HepG2 (cell line): ENCODE results near the gene SRD5A1. TPM values are rescaled to one million over a fixed set of nuclear protein-coding genes. Genes with fewer than 3 reads are reported as not detected.

Experiments
- ATAC-seq: fragments of 200-7000 bp; cut with Tn5 transposase; 3 replicates; pipeline ENCODE4 v1.9.1; 2020; ENCODE audit warnings: mild to moderate bottlenecking, moderate library complexity
- BruUV-seq: library from RNA; stranded (reverse); fragments of 400-500 nt; replicated peaks from 2 replicates; lab custom pipeline; 2021; lab: Mats Ljungman, UMichigan
- CTCF ChIA-PET: fragments of 300-600 bp; formaldehyde crosslinking; extraction: SDS; loops from one replicate; lab custom pipeline; 2021; ENCODE audit warnings: low total read pairs, inconsistent platforms, low intra/inter-chr PET ratio; lab: Yijun Ruan, JAX
- POLR2A ChIA-PET: fragments of 350-600 bp; sonication (Branson Sonifier 250); formaldehyde crosslinking; loops from one replicate; lab custom pipeline; 2020; ENCODE audit warnings: antibody characterized with exemption, inconsistent platforms; lab: Yijun Ruan, JAX
- DNase-seq: peaks from one replicate; pipeline ENCODE4 v3.0.0-alpha.2; 2015; ENCODE audit warnings: low spot score
- FAIRE-seq: peaks from 3 replicates; lab custom pipeline; 2011; peaks lifted over from hg19 to GRCh38; lab: Jason Lieb, UNC
- H2AFZ ChIP-seq: one replicate; pipeline ENCODE4 v1.6.1; 2011; ENCODE audit warnings: low read length, inconsistent platforms
- H3K27ac ChIP-seq: fragments of 300-600 bp; 3 replicates; pipeline ENCODE4 v1.8.0; 2011; ENCODE audit warnings: mixed run types, mild to moderate bottlenecking, mixed read lengths, low read length, inconsistent platforms; ENCODE audit not compliant: insufficient read depth; ENCODE audit errors: extremely low read length
- H3K27me3 ChIP-seq, 2 experiments: fragments of 200-600 bp in 1 of 2; 2 replicates in 1 of 2; 3 replicates in 1 of 2; pipeline versions ENCODE4 v1.6.0 to v1.8.0; 2011; ENCODE audit warnings: low read length in 2 of 2, mild to moderate bottlenecking in 2 of 2, moderate library complexity in 2 of 2, inconsistent platforms in 1 of 2; ENCODE audit not compliant: insufficient read depth in 2 of 2, control insufficient read depth in 1 of 2
- H3K36me3 ChIP-seq, 2 experiments: fragments of 200-600 bp in 1 of 2; replicated peaks in 1 of 2; 2 replicates in 1 of 2; 3 replicates in 1 of 2; pipeline versions ENCODE4 v1.5.1 to v1.8.0; 2011; ENCODE audit warnings: low read length in 2 of 2, inconsistent platforms in 1 of 2; ENCODE audit not compliant: insufficient read depth in 2 of 2, control insufficient read depth in 1 of 2
- H3K4me1 ChIP-seq: 2 replicates; pipeline ENCODE4 v1.5.1; 2012; ENCODE audit warnings: low read length, inconsistent platforms; ENCODE audit not compliant: insufficient read depth
- H3K4me2 ChIP-seq: 2 replicates; pipeline ENCODE4 v1.6.0; 2011; ENCODE audit warnings: low read depth, low read length, inconsistent platforms
- H3K4me3 ChIP-seq, 3 experiments: fragments of 200-600 bp in 1 of 3; sonication (generic), shearing (Covaris generic) in 1 of 3; replicated peaks in 1 of 3; 2 replicates each; pipeline ENCODE4 v1.5.1; 2011 to 2016; ENCODE audit warnings: low read length in 3 of 3, inconsistent platforms in 2 of 3, low read depth in 2 of 3, mild to moderate bottlenecking in 2 of 3, control low read depth in 1 of 3, mixed read lengths in 1 of 3; ENCODE audit not compliant: insufficient read depth in 1 of 3
- H3K79me2 ChIP-seq: one replicate; pipeline ENCODE4 v1.6.1; 2011; ENCODE audit warnings: low read length, inconsistent platforms; ENCODE audit not compliant: insufficient read depth
- H3K9ac ChIP-seq: 2 replicates; pipeline ENCODE4 v1.6.0; 2011; ENCODE audit warnings: mild to moderate bottlenecking, low read depth, low read length, inconsistent platforms; ENCODE audit not compliant: insufficient read depth
- H3K9me3 ChIP-seq: 2 replicates; pipeline ENCODE4 v1.5.1; 2012; ENCODE audit warnings: mild to moderate bottlenecking, low read length
- H4K20me1 ChIP-seq: 2 replicates; pipeline ENCODE4 v1.6.0; 2011; ENCODE audit warnings: inconsistent platforms, mild to moderate bottlenecking, low read length, moderate library complexity; ENCODE audit not compliant: insufficient read depth
- ATF7-NPFF ChIP-seq: sonication (generic); formaldehyde crosslinking; IDR thresholded peaks from 2 replicates; pipeline ENCODE4 v1.8.1; 2023; ENCODE audit warnings: mild to moderate bottlenecking, low read depth, missing genetic modification reagents, moderate library complexity
- CENPX ChIP-seq: sonication (generic); formaldehyde crosslinking; IDR thresholded peaks from 2 replicates; pipeline ENCODE4 v1.9.0; 2021; ENCODE audit warnings: mild to moderate bottlenecking, missing genetic modification reagents, moderate library complexity
- CHD2 ChIP-seq: IDR thresholded peaks from 2 replicates; pipeline ENCODE4 v1.6.1; 2011; ENCODE audit warnings: low read depth, low read length, improper control_type of control experiment
- DR1 ChIP-seq: sonication (generic); formaldehyde crosslinking; IDR thresholded peaks from 2 replicates; pipeline ENCODE4 v1.8.0; 2021; ENCODE audit warnings: mild to moderate bottlenecking, missing genetic modification reagents, inconsistent platforms
- EED ChIP-seq: sonication (generic); formaldehyde crosslinking; IDR thresholded peaks from 2 replicates; pipeline ENCODE4 v1.5.0; 2020; ENCODE audit warnings: mild to moderate bottlenecking, missing genetic modification reagents
- FOXP4 ChIP-seq: sonication (generic); formaldehyde crosslinking; IDR thresholded peaks from 2 replicates; pipeline ENCODE4 v1.4.0; 2020; ENCODE audit warnings: missing genetic modification reagents
- MAFK ChIP-seq, 2 experiments: IDR thresholded peaks in 1 of 2; conservative IDR thresholded peaks in 1 of 2; 2 replicates each; pipeline ENCODE4 v1.6.1; 2011; ENCODE audit warnings: improper control_type of control experiment in 2 of 2, low read length in 2 of 2
- MBNL3 ChIP-seq: fragments of 250-450 bp; sonication (Bioruptor Pico); conservative IDR thresholded peaks from 2 replicates; pipeline ENCODE4 v1.8.0; 2022; ENCODE audit warnings: mild to moderate bottlenecking, inconsistent platforms
- MEIS2 ChIP-seq: sonication (generic); formaldehyde crosslinking; IDR thresholded peaks from 2 replicates; pipeline ENCODE4 v1.9.0; 2021; ENCODE audit warnings: mild to moderate bottlenecking, missing genetic modification reagents
- PLRG1 ChIP-seq: fragments of 450-650 bp; conservative IDR thresholded peaks from 2 replicates; pipeline ENCODE4 v1.6.1; 2016
- REXO4 ChIP-seq: sonication (generic); formaldehyde crosslinking; IDR thresholded peaks from 2 replicates; pipeline ENCODE4 v1.8.0; 2022; ENCODE audit warnings: missing genetic modification reagents, mild to moderate bottlenecking, borderline replicate concordance
- SALL1 ChIP-seq: sonication (generic); formaldehyde crosslinking; IDR thresholded peaks from 2 replicates; pipeline ENCODE4 v1.8.0; 2022; ENCODE audit warnings: mild to moderate bottlenecking, missing genetic modification reagents
- SATB2 ChIP-seq: sonication (generic); formaldehyde crosslinking; IDR thresholded peaks from 2 replicates; pipeline ENCODE4 v1.5.0; 2020; ENCODE audit warnings: missing genetic modification reagents
- SIX4 ChIP-seq: sonication (generic); formaldehyde crosslinking; IDR thresholded peaks from 2 replicates; pipeline ENCODE4 v1.4.0; 2020; ENCODE audit warnings: missing genetic modification reagents
- STAG1 ChIP-seq: sonication (generic); formaldehyde crosslinking; IDR thresholded peaks from 2 replicates; pipeline ENCODE4 v1.4.0; 2020; ENCODE audit warnings: missing genetic modification reagents
- TBX2 ChIP-seq: sonication (generic); formaldehyde crosslinking; IDR thresholded peaks from 2 replicates; pipeline ENCODE4 v1.5.0; 2020; ENCODE audit warnings: missing genetic modification reagents, mild to moderate bottlenecking, borderline replicate concordance
- ZNF205 ChIP-seq: IDR thresholded peaks from 2 replicates; pipeline ENCODE4 v1.6.1; 2018; ENCODE audit warnings: missing biosample characterization, missing genetic modification reagents
- ZNF749 ChIP-seq: sonication (generic); formaldehyde crosslinking; IDR thresholded peaks from 2 replicates; pipeline ENCODE4 v1.8.0; 2022; ENCODE audit warnings: mild to moderate bottlenecking, missing genetic modification reagents, moderate library complexity, borderline replicate concordance
- WGBS: methylation state at CpG from one replicate; pipeline ENCODE4 v1.1.6; 2017; ENCODE audit warnings: low lambda C conversion rate; 5-methylcytosine and 5-hydroxymethylcytosine counted together
- in situ Hi-C: cut with HindIII; loops from 2 replicates; pipeline ENCODE4 v1.10.0; 2017; ENCODE audit warnings: low pct_unique_long_range_greater_than_20kb; ENCODE audit not compliant: extremely low pct_ligation_motif_present
- intact Hi-C: fragments of 100-400 bp; cut with micrococcal nuclease; formaldehyde crosslinking; loops from one replicate; pipeline ENCODE4 v1.10.0; 2022; ENCODE audit not compliant: unreplicated experiment
- polyA plus RNA-seq, 8 experiments: library from polyadenylated mRNA; depleted of rRNA in 3 of 8; stranded (reverse) in 7 of 8; unstranded in 1 of 8; fragments of >200 nt; fragmentation: Illumina TruSeq in 4 of 8; extraction: Trizol in 4 of 8; gene quantifications; 2 replicates each; pipeline versions ENCODE4 v1.2.1 to v1.2.3, GENCODE V29; 2011 to 2016; ENCODE audit warnings: low read depth in 4 of 8, missing spikeins in 1 of 8, mixed read lengths in 1 of 8; ENCODE audit not compliant: insufficient read depth in 1 of 8
- total RNA-seq, 5 experiments: library from RNA; depleted of rRNA; stranded (reverse); fragments of >200 nt; fragmentation: Illumina TruSeq; extraction: Trizol; gene quantifications; 2 replicates each; pipeline ENCODE4 v1.2.3, GENCODE V29; 2016; ENCODE audit warnings: low read depth in 1 of 5
- TF ChIP-seq, protein P1 (sequence below): sonication (generic); formaldehyde crosslinking; IDR thresholded peaks from 2 replicates; pipeline ENCODE4 v1.4.0; 2020; ENCODE audit warnings: mild to moderate bottlenecking, missing genetic modification reagents

The SRD5A1 gene
- total and polyA plus RNA-seq, 2 of the 13 experiments (the other 11 are each of a cell fraction or from before 2014, with no cell fraction given), result 6.1 to 9.9 TPM

DNA sequence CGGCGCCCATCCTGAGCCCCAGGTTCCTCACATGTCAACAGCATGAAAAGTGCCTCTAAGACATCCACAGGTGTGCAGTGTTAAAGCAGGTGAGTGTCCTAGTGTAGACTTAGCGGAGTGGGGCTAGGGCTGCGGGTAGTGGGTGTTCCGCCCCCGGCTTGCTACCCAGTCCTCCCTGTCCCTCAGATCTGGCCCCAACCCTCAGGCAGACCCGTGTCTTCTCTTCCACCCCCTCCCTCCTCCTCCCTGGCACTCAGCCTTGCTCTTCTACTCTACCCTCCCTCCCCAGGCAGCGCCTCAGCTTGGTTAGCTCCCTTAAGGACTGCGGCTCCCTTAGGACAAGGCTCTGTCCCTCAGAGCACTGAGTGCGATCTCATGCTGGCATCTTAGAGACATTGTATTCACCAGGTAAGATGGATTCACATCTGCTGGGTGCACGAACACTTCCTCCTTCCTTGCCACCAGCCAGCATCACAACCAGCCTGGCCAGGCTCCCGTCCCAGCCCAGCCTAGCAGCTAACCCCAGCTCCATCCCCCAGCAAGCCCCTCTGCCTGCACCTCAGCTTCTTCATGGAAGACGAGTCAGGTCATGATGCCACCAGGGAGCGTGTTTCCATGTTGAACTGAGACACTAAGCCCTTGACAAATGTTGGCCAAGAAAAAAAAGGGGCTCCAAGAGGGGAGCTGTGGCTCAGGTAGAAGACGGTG, 47.1 kb upstream of the SRD5A1 start:
- Histone ChIP-seq H3K4me1 (no peaks in the 10 kb centered on the region), H3K27ac (no peak overlapping the region), H3K4me3 (no peak overlapping the region), H3K9ac (no peak overlapping the region), H2AFZ (no peak overlapping the region), H3K79me2 (no peaks in the 10 kb centered on the region), H4K20me1 (no peaks in the 10 kb centered on the region), H3K9me3 (no peaks in the 10 kb centered on the region), H3K36me3 (no peaks in the 10 kb centered on the region), H3K4me2 (no peak overlapping the region), H3K27me3 (peaks cover 2 to 4% of the 10 kb centered on the region in 2 experiments; a peak in 4 of 5 replicates)
- ChIA-PET POLR2A (no interaction called here), CTCF (no interaction called here)
- BruUV-seq, result no TSS peak
- in situ Hi-C loops (no loop called here), intact Hi-C loops (no loop called here)
- TF ChIP-seq DR1 (CRISPR knock-in tag) (no peak), MAFK (conservative IDR thresholded peaks at IDR 0.05 in 1 of 2, IDR thresholded peaks at IDR 0.05 in 1 of 2; ENCODE audit: low read length in 2 of 2) (no peak), SALL1 (no peak), ZNF205 (CRISPR knock-in tag) (no peak), SIX4 (CRISPR knock-in tag) (no peak), TBX2 (CRISPR knock-in tag) (no peak), CENPX (CRISPR knock-in tag) (no peak), SATB2 (no peak), PLRG1 (no peak), EED (CRISPR knock-in tag) (no peak)
- DNase-seq (no peak), ATAC-seq (no peak; the same call in 2 of the 3 replicates), FAIRE-seq (no peak)
- 51% methylated on average over 11 of the region's 15 CpGs for WGBS

DNA sequence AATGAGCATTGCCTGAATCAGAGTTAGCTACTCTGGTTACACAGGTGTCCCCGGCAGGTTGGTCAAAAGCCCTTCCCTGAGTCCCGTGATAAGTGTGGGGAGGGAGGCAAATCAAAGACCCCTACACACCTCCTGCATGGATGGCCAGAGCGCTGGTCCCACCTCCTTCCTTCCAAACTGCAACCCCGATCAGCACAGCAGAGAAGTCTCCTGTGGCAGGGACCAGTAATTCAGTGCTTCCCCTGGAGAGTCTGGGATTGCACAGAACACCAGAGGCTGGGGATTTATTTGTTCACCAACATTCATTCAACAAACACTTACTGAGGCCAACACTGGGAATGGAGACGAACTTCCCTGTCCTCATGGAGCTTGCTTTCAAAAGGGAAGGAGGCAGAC, 46.6 kb upstream of the SRD5A1 start:
- no peak overlapping the region for H3K4me2 ChIP-seq
- H4K20me1 ChIP-seq, result no peaks in the 10 kb centered on the region
- H3K27ac ChIP-seq, result no peak overlapping the region
- FAIRE-seq (no peak), ATAC-seq (no peak), DNase-seq (no peak)
- CTCF ChIA-PET, result no interaction called here
- peaks cover 1 to 2% of the 10 kb centered on the region in 2 experiments; a peak in 4 of 5 replicates for H3K27me3 ChIP-seq
- H3K4me1 ChIP-seq, result no peaks in the 10 kb centered on the region
- BruUV-seq, result no TSS peak
- POLR2A ChIA-PET, result no interaction called here
- H3K36me3 ChIP-seq, result no peaks in the 10 kb centered on the region
- no peaks in the 10 kb centered on the region for H3K9me3 ChIP-seq
- H2AFZ ChIP-seq, result no peak overlapping the region
- no peaks in the 10 kb centered on the region for H3K79me2 ChIP-seq
- H3K4me3 ChIP-seq, result no peak overlapping the region
- WGBS, result 17% methylated on average over 3 of the region's 5 CpGs
- TF ChIP-seq MBNL3 (no peak), MEIS2 (CRISPR knock-in tag) (no peak), CHD2 (no peak), FOXP4 (no peak), REXO4 (CRISPR knock-in tag) (no peak), STAG1 (no peak), ATF7-NPFF (CRISPR knock-in tag) (no peak), ZNF749 (CRISPR knock-in tag) (no peak)
- TF ChIP-seq, protein P1, sequence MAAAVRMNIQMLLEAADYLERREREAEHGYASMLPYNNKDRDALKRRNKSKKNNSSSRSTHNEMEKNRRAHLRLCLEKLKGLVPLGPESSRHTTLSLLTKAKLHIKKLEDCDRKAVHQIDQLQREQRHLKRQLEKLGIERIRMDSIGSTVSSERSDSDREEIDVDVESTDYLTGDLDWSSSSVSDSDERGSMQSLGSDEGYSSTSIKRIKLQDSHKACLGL (CRISPR knock-in tag), result no peak
- intact Hi-C loops, result no loop called here
- no peak overlapping the region for H3K9ac ChIP-seq
- in situ Hi-C loops, result no loop called here
